Measurements from ENCODE around the gene MRPL43.

MRPL43 gene

DNA sequence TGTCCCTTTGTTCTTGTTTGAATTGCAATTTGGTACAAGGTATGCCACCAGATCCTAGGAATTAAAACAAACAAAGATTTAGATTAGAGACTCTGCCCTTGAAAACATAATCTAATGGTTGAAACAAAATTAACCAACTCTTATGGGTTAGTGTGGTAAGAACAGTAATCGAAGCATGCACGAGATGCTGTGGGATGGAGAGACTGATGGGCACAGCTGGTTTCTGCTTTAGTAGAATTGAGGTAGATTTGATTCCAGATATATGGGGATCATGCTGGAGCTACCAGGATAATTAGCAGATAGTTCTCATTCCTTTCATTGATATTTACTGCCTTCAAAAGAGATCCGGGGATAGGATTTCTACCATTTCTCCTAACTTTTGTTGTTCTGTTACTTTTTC, 38.4 kb downstream of the MRPL43 start:
- TF ChIP-seq, protein P1, sequence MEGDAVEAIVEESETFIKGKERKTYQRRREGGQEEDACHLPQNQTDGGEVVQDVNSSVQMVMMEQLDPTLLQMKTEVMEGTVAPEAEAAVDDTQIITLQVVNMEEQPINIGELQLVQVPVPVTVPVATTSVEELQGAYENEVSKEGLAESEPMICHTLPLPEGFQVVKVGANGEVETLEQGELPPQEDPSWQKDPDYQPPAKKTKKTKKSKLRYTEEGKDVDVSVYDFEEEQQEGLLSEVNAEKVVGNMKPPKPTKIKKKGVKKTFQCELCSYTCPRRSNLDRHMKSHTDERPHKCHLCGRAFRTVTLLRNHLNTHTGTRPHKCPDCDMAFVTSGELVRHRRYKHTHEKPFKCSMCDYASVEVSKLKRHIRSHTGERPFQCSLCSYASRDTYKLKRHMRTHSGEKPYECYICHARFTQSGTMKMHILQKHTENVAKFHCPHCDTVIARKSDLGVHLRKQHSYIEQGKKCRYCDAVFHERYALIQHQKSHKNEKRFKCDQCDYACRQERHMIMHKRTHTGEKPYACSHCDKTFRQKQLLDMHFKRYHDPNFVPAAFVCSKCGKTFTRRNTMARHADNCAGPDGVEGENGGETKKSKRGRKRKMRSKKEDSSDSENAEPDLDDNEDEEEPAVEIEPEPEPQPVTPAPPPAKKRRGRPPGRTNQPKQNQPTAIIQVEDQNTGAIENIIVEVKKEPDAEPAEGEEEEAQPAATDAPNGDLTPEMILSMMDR (IDR thresholded peaks at IDR 0.05; ENCODE audit: low read depth, low read length), result no peak
- H3K4me3 ChIP-seq (ENCODE audit: low read depth, low read length), result no peak overlapping the region

DNA sequence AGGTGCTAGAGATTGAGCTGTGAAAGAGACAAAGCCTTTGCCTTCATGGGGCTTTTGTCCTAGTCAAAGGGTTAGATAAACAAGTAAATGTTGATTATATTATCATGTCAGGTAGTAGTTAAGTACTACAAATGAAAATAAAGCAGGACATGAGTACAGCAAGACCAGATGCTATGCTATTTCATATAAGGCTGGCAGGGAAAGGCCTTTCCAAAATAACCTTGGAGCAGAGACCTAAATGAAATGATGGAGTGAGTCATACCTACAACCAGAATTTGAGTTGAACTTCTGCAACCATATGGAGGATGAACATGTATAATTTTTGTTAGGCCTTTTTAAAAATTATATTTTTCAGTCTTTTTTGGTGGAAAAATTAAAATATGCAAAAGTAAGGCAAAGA, 41.5 kb downstream of the MRPL43 start:
- no peak overlapping the region for H3K4me3 ChIP-seq (ENCODE audit: low read depth, low read length)
- TF ChIP-seq, protein P1 (IDR thresholded peaks at IDR 0.05; ENCODE audit: low read depth, low read length), result no peak

DNA sequence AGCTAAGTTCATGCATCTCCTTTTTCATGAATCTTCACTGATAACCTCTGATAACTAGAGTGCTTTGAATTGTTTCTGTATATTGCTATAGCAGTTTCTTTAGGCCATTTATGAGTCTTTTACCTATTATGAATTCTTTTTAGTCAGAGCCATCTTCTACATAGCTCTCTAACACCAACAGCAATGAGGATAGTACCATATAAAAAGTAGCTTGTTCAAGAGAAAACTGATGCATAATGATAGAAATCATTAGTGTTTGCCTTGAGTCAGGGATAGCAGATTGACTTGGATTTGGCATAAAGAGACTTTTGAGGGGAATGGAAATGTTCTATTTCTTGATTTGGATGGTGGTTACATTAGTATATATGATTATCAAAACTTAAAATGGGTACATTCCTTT, 43.8 kb downstream of the MRPL43 start:
- no peak overlapping the region for H3K4me3 ChIP-seq (ENCODE audit: low read depth, low read length)
- TF ChIP-seq, protein P1 (IDR thresholded peaks at IDR 0.05; ENCODE audit: low read depth, low read length), result no peak

DNA sequence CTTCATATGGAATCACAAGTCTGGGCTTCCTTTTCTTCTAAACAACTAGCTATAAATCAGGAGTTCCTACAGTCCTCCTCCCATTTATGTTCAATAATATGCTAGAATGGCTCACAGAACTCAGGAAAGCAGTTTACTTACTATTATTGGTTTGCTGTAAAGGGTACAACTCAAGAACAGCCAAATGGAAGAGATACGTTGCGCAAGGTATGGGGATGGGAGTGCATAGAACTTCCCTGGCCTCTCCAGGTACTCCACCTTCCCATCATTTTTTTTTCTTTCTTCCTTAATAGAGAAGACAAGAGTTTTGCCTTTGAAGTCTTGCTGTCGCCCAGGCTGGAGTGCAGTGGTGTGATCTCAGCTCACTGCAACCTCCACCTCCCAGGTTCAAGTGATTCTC, 45.1 kb downstream of the MRPL43 start:
- TF ChIP-seq, protein P1 (IDR thresholded peaks at IDR 0.05; ENCODE audit: low read depth, low read length), result no peak

DNA sequence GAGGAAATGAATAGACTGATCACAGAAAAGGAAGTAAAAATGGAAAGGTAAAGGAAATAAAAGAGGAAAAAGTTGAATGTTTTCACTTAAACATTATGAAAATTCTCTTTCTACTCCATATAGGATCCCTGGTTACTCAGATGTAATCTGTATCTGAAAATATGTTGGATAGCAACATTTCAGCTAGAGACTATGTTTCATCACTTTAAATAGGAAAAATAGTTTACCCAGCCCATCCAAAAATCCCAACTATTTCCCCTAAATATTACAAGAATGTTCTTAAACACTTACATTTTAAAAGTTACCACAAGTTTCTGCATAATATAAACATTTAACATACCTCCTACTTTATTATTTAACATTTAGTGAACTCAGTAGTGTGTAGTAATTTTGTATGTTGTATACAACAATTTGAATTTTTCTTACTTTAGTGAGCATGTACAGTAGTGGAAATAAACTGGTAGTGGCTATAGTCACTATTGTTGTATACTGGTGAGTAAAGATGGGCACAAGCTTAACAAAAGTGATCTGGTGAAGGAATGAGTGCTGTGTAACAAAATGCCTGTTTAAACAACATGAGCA, 47.4 kb downstream of the MRPL43 start:
- TF ChIP-seq, protein P1 (IDR thresholded peaks at IDR 0.05; ENCODE audit: low read depth, low read length), result no peak
- H3K4me3 ChIP-seq (ENCODE audit: low read depth, low read length), result no peak overlapping the region

More for the DNA sequence above, 45.1 kb downstream of the MRPL43 start:
- H3K4me3 ChIP-seq (ENCODE audit: low read depth, low read length), result no peak overlapping the region

All from WI38 (cell line).